ENCODE data around the gene SYNPO2.
"Not testable (repeated sequence)": the region's sequence is repeated elsewhere in the genome, so short reads cannot be mapped to it uniquely, and the experiment has no call there.

The SYNPO2 gene

GRCh38 chr4:118977100-118977499, 88.4 kb downstream of the SYNPO2 start:
- H3K36me3 ChIP-seq (replicated peaks); H3K4me1 ChIP-seq; H3K27me3 ChIP-seq (ENCODE audit: low read depth); H3K9me3 ChIP-seq; H3K4me3 ChIP-seq; DNase-seq (ENCODE audit: low spot score in 2 of 2): not testable (repeated sequence)
- in situ Hi-C loops (cut with MboI; ENCODE audit: low sequenced_read_pairs), result loop anchor here (25.0 kb wide), 1 partner anchor 510 kb away; no protein-coding TSS in a partner anchor

DNA sequence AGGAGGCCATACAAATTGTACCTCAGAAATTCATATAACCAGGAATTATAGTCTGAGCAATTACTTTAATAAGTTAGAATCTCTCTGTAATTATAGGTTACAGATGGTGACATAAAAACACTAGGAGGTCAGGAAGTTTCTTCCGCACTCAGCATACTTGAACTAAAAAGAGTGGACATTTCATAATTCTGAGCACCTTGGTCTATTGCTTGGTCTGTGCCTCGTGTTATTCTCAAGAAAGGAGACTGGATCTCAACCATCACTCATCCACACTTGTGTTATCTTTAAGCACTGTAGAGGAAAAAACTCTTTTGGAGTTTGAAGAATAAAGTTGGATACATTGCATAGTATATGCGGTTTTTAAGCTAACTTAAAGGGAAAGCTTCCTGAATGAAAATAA, 91.1 kb downstream of the SYNPO2 start:
- DNase-seq (ENCODE audit: low spot score in 2 of 2), result no peak
- Histone ChIP-seq H3K36me3 (replicated peaks) (no peaks in the 10 kb centered on the region), H3K9me3 (no peaks in the 10 kb centered on the region), H3K4me3 (no peak overlapping the region), H3K27me3 (ENCODE audit: low read depth) (no peaks in the 10 kb centered on the region), H3K4me1 (no peaks in the 10 kb centered on the region)
- in situ Hi-C loops (cut with MboI; ENCODE audit: low sequenced_read_pairs), result loop anchor here (10.0 to 25.0 kb wide), 2 partner anchors 325 to 508 kb away; a partner anchor contains a TSS

GRCh38 chr4:118981171-118981838, 92.7 kb downstream of the SYNPO2 start:
- in situ Hi-C loops (cut with MboI; ENCODE audit: low sequenced_read_pairs), result loop anchor here (10.0 to 25.0 kb wide), 2 partner anchors 323 to 506 kb away; a partner anchor contains a TSS
- no peaks in the 10 kb centered on the region for H3K4me1 ChIP-seq
- DNase-seq (ENCODE audit: low spot score in 2 of 2), result no peak

GRCh38 chr4:118981839-118982381, 93.3 kb downstream of the SYNPO2 start:
- in situ Hi-C loops (cut with MboI; ENCODE audit: low sequenced_read_pairs), result loop anchor here (10.0 to 25.0 kb wide), 2 partner anchors 323 to 505 kb away; a partner anchor contains a TSS
- H3K9me3 ChIP-seq, result no peaks in the 10 kb centered on the region
- no peaks in the 10 kb centered on the region for H3K27me3 ChIP-seq (ENCODE audit: low read depth)
- no peaks in the 10 kb centered on the region for H3K36me3 ChIP-seq (replicated peaks)
- peak; percentile 75 to 78 for DNase-seq (ENCODE audit: low spot score in 2 of 2)
- no peak overlapping the region for H3K4me3 ChIP-seq
- no peaks in the 10 kb centered on the region for H3K4me1 ChIP-seq

More at GRCh38 chr4:118981171-118981838, 92.7 kb downstream of the SYNPO2 start:
- no peak overlapping the region for H3K4me3 ChIP-seq
- no peaks in the 10 kb centered on the region for H3K36me3 ChIP-seq (replicated peaks)
- H3K9me3 ChIP-seq, result no peaks in the 10 kb centered on the region
- no peaks in the 10 kb centered on the region for H3K27me3 ChIP-seq (ENCODE audit: low read depth)

DNA sequence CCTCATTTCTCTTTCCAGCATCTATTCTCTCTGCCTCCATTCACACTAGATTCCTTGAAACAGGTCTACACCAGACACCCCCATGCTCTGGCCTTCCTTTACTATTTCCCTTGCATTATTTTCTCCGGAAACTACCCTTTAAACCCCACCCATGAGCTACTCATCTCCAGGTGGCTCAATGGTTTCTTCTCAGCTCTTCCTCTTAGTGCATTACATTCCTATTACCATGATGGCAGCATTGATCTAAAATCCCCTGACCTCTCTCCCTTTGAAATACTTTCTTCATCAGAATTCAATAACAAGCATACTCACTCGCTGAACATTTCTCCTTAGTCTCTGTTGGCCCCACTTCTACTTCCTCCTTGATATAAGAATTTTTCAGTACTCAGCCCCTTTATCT, 94.6 kb downstream of the SYNPO2 start:
- H3K27me3 ChIP-seq (ENCODE audit: low read depth), result no peaks in the 10 kb centered on the region
- no peaks in the 10 kb centered on the region for H3K9me3 ChIP-seq
- in situ Hi-C loops (cut with MboI; ENCODE audit: low sequenced_read_pairs), result loop anchor here (10.0 to 25.0 kb wide), 2 partner anchors 322 to 504 kb away; a partner anchor contains a TSS
- H3K4me1 ChIP-seq, result no peaks in the 10 kb centered on the region
- H3K4me3 ChIP-seq, result no peak overlapping the region
- DNase-seq (ENCODE audit: low spot score in 2 of 2), result no peak
- H3K36me3 ChIP-seq (replicated peaks), result no peaks in the 10 kb centered on the region

DNA sequence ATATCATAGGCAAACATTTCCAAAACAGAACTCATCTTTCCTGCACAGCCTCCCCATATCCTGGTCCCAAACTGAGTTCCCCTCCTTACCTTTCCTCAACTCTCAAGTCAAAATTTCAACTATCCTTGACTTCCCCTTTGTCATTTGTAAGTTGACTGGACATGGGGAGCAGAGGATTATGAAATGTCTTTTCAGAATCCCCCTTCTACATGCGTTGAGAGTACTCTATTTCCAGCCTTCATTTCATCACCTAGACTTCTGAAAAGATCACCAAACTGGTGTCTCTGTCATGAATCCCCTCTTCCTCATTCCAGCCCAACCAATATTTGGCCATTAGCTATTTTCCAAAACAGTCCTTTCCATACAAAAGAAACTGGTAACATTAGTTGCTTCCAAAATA, 95.2 kb downstream of the SYNPO2 start:
- H3K4me1 ChIP-seq, result no peaks in the 10 kb centered on the region

GRCh38 chr4:118985170-118986000, 96.7 kb downstream of the SYNPO2 start:
- Histone ChIP-seq H3K4me3 (no peak overlapping the region), H3K36me3 (replicated peaks) (no peaks in the 10 kb centered on the region), H3K4me1 (no peaks in the 10 kb centered on the region), H3K9me3 (no peaks in the 10 kb centered on the region), H3K27me3 (ENCODE audit: low read depth) (no peaks in the 10 kb centered on the region)
- in situ Hi-C loops (cut with MboI; ENCODE audit: low sequenced_read_pairs), result loop anchor here (10.0 to 25.0 kb wide), 2 partner anchors 319 to 502 kb away; a partner anchor contains a TSS
- DNase-seq (ENCODE audit: low spot score in 2 of 2), result no peak

More for the DNA sequence above, 95.2 kb downstream of the SYNPO2 start:
- in situ Hi-C loops (cut with MboI; ENCODE audit: low sequenced_read_pairs), result loop anchor here (10.0 to 25.0 kb wide), 2 partner anchors 321 to 503 kb away; a partner anchor contains a TSS
- Histone ChIP-seq H3K9me3 (no peaks in the 10 kb centered on the region), H3K4me3 (no peak overlapping the region), H3K27me3 (ENCODE audit: low read depth) (no peaks in the 10 kb centered on the region), H3K36me3 (replicated peaks) (no peaks in the 10 kb centered on the region)
- no peak for DNase-seq (ENCODE audit: low spot score in 2 of 2)

- Histone ChIP-seq H3K9me3 (no peaks in the 10 kb centered on the region), H3K27me3 (ENCODE audit: low read depth) (no peaks in the 10 kb centered on the region), H3K4me1 (no peaks in the 10 kb centered on the region), H3K36me3 (replicated peaks) (no peaks in the 10 kb centered on the region), H3K4me3 (no peak overlapping the region)
- DNase-seq (ENCODE audit: low spot score in 2 of 2), result no peak
- in situ Hi-C loops (cut with MboI; ENCODE audit: low sequenced_read_pairs), result loop anchor here (10.0 to 25.0 kb wide), 2 partner anchors 317 to 499 kb away; a partner anchor contains a TSS
Measured at GRCh38 chr4:118987959-118988634, 99.4 kb downstream of the SYNPO2 start.

DNA sequence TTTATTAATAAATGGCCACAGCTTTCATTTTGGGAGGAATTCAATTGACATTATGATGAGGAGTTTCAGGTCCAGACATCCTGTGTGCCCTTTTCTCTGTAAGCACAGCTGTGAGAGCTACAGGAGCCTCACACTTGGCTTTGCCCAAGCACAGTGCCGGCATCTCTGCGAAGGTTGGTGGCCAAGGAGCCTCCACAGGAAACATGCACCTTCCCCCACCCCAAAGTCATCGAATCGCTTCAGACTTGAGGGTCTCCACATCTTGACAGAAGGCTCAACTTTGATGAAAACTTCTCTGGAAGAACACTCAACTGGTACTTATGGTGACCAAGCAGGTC, 100.0 kb downstream of the SYNPO2 start:
- Histone ChIP-seq H3K4me1 (no peaks in the 10 kb centered on the region), H3K9me3 (no peaks in the 10 kb centered on the region), H3K27me3 (ENCODE audit: low read depth) (no peaks in the 10 kb centered on the region), H3K36me3 (replicated peaks) (no peaks in the 10 kb centered on the region), H3K4me3 (no peak overlapping the region)
- DNase-seq (ENCODE audit: low spot score in 2 of 2), result no peak
- in situ Hi-C loops (cut with MboI; ENCODE audit: low sequenced_read_pairs), result loop anchor here (10.0 to 25.0 kb wide), 2 partner anchors 316 to 499 kb away; a partner anchor contains a TSS

GRCh38 chr4:118989098-118990080, 100.7 kb downstream of the SYNPO2 start:
- in situ Hi-C loops (cut with MboI; ENCODE audit: low sequenced_read_pairs), result loop anchor here (10.0 to 25.0 kb wide), 2 partner anchors 315 to 498 kb away; a partner anchor contains a TSS
- Histone ChIP-seq H3K9me3 (no peaks in the 10 kb centered on the region), H3K36me3 (replicated peaks) (no peaks in the 10 kb centered on the region), H3K4me1 (no peaks in the 10 kb centered on the region), H3K4me3 (no peak overlapping the region), H3K27me3 (ENCODE audit: low read depth) (no peaks in the 10 kb centered on the region)
- DNase-seq (ENCODE audit: low spot score in 2 of 2), result no peak

GRCh38 chr4:118991686-118992085, 103.0 kb downstream of the SYNPO2 start:
- DNase-seq (ENCODE audit: low spot score in 2 of 2), result no peak
- Histone ChIP-seq H3K27me3 (ENCODE audit: low read depth) (no peaks in the 10 kb centered on the region), H3K36me3 (replicated peaks) (no peaks in the 10 kb centered on the region), H3K4me1 (no peaks in the 10 kb centered on the region), H3K9me3 (no peaks in the 10 kb centered on the region), H3K4me3 (no peak overlapping the region)
- in situ Hi-C loops (cut with MboI; ENCODE audit: low sequenced_read_pairs), result loop anchor here (25.0 kb wide), 1 partner anchor 496 kb away; no protein-coding TSS in a partner anchor

DNA sequence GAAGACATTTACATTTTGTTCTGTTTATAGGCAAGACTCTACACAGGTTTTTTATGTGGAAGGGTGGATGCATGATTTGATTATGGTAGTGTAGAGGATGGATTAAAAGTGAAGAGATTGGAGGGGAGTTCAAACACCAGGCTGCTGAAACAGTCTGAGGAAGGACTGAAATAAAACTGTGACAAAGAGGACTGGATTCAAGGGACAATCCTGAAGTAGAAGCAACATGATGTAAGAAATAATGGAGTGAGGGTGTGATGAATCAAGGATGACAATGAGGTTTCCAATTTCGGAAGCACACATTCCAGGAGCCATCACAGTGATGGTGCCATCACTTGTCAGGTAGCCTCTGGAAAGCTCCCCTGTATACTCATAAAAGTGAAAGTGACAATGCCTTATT, 103.5 kb downstream of the SYNPO2 start:
- in situ Hi-C loops (cut with MboI; ENCODE audit: low sequenced_read_pairs), result loop anchor here (25.0 kb wide), 1 partner anchor 495 kb away; no protein-coding TSS in a partner anchor
- no peak for DNase-seq (ENCODE audit: low spot score in 2 of 2)
- Histone ChIP-seq H3K4me1 (peaks cover under 1% of the 10 kb centered on the region), H3K4me3 (no peak overlapping the region), H3K9me3 (no peaks in the 10 kb centered on the region), H3K27me3 (ENCODE audit: low read depth) (no peaks in the 10 kb centered on the region), H3K36me3 (replicated peaks) (no peaks in the 10 kb centered on the region)
